Gastroesophageal sphincter (tissue), 4 donors: Measurements from ENCODE around the gene ARHGEF4. TPM values are rescaled to one million over a fixed set of nuclear protein-coding genes. Genes with fewer than 3 reads are reported as not detected.

Experiments used
- ATAC-seq: fragments of 150-250 bp; one replicate; pipeline ENCODE4 v1.9.1; 2016; ENCODE audit warnings: mild to moderate bottlenecking, moderate library complexity
- H3K27ac ChIP-seq, 4 donors: fragments of 200-600 bp; sonication (generic) in 3 of 4; 1 replicate in 3 of 4; 2 replicates in 1 of 4; pipeline ENCODE4 v1.5.1; 2016 to 2019
- H3K27me3 ChIP-seq: fragments of 200-600 bp; sonication (generic); one replicate; pipeline ENCODE4 v1.5.1; 2019
- H3K36me3 ChIP-seq, 2 donors: fragments of 200-600 bp; sonication (generic); one replicate each; pipeline ENCODE4 v1.5.1; 2019; ENCODE audit warnings: control low read depth in 1 of 2
- H3K4me1 ChIP-seq, 3 donors: fragments of 200-600 bp; sonication (generic); 1 replicate in 2 of 3; 2 replicates in 1 of 3; pipeline ENCODE4 v1.5.1; 2016 to 2019; ENCODE audit warnings: control low read depth in 2 of 3
- H3K4me3 ChIP-seq, 2 donors: fragments of 200-600 bp; sonication (generic); one replicate each; pipeline ENCODE4 v1.5.1; 2019; ENCODE audit warnings: mild to moderate bottlenecking in 1 of 2, moderate library complexity in 1 of 2
- H3K9me3 ChIP-seq, 3 donors: fragments of 200-600 bp; sonication (generic); one replicate each; pipeline ENCODE4 v1.5.1; 2017 to 2019; ENCODE audit warnings: control low read depth in 2 of 3
- EP300 ChIP-seq: sonication (generic); formaldehyde crosslinking; IDR thresholded peaks from one replicate; pipeline ENCODE4 v1.6.1; 2017; ENCODE audit warnings: antibody characterized with exemption, mild to moderate bottlenecking
- POLR2A ChIP-seq, 2 donors: fragments of 450-650 bp; IDR thresholded peaks; one replicate each; pipeline ENCODE4 v1.6.1; 2017; ENCODE audit warnings: antibody characterized with exemption in 2 of 2, mild to moderate bottlenecking in 2 of 2, moderate library complexity in 1 of 2
- POLR2AphosphoS5 ChIP-seq: sonication (generic); formaldehyde crosslinking; IDR thresholded peaks from one replicate; pipeline ENCODE4 v1.6.1; 2017; ENCODE audit warnings: antibody characterized with exemption
- WGBS, 2 donors: methylation state at CpG; one replicate each; pipeline ENCODE4 v1.1.5; 2018; ENCODE audit warnings: low coverage in 1 of 2; 5-methylcytosine and 5-hydroxymethylcytosine counted together
- total RNA-seq, 4 donors: library from RNA; depleted of rRNA; stranded (reverse); fragments of >200 nt; gene quantifications; one replicate each; pipeline ENCODE4 v1.1.0, GENCODE V29; 2016
- TF ChIP-seq, protein P1 (sequence below), 4 experiments: fragments of 200-600 bp in 2 of 4; fragments of 450-650 bp in 2 of 4; sonication (generic) in 1 of 4; IDR thresholded peaks; one replicate each; pipeline ENCODE4 v1.5.1; 2017 to 2019; ENCODE audit warnings: antibody characterized with exemption in 4 of 4, mild to moderate bottlenecking in 2 of 4, moderate library complexity in 2 of 4

ARHGEF4 gene
- total RNA-seq, 4 donors from 2014 or later, result 15.9 to 59.5 (median 21.8) TPM

DNA sequence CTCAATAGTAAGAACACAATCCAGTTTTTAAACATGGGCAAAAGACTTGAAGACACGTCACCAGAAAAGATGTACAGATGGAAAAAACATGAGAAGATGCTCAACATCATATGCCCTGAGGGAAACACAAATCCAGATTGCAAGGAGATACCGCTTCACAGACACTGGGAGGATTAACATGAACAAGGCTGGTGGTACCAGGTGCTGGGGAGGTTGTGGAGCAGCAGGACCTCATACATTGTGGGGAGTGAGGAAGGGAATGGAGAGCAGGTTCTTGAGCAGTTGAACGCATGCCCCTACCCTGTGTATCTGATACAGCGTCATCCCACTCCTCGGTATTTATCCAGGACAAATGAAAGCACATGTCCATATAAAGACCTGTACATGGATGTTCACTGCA is 72.1 kb downstream of the ARHGEF4 start:
- Histone ChIP-seq H3K36me3 (no peaks in the 10 kb centered on the region), H3K4me3 (no peak overlapping the region), H3K27ac (no peak overlapping the region), H3K27me3 (no peaks in the 10 kb centered on the region), H3K4me1 (no peaks in the 10 kb centered on the region), H3K9me3 (peaks cover 0 to 10% (median 0%) of the 10 kb centered on the region in 3 donors)
- 79 to 88% methylated on average over 2 to 5 of the region's 5 CpGs for WGBS, 2 donors
- no peak for ATAC-seq
- no peak for TF ChIP-seq POLR2A (IDR thresholded peaks at IDR 0.05)
- no peak for TF ChIP-seq POLR2AphosphoS5
- TF ChIP-seq, protein P1, sequence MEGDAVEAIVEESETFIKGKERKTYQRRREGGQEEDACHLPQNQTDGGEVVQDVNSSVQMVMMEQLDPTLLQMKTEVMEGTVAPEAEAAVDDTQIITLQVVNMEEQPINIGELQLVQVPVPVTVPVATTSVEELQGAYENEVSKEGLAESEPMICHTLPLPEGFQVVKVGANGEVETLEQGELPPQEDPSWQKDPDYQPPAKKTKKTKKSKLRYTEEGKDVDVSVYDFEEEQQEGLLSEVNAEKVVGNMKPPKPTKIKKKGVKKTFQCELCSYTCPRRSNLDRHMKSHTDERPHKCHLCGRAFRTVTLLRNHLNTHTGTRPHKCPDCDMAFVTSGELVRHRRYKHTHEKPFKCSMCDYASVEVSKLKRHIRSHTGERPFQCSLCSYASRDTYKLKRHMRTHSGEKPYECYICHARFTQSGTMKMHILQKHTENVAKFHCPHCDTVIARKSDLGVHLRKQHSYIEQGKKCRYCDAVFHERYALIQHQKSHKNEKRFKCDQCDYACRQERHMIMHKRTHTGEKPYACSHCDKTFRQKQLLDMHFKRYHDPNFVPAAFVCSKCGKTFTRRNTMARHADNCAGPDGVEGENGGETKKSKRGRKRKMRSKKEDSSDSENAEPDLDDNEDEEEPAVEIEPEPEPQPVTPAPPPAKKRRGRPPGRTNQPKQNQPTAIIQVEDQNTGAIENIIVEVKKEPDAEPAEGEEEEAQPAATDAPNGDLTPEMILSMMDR (IDR thresholded peaks at IDR 0.05), result no peak
- TF ChIP-seq EP300, result no peak

DNA sequence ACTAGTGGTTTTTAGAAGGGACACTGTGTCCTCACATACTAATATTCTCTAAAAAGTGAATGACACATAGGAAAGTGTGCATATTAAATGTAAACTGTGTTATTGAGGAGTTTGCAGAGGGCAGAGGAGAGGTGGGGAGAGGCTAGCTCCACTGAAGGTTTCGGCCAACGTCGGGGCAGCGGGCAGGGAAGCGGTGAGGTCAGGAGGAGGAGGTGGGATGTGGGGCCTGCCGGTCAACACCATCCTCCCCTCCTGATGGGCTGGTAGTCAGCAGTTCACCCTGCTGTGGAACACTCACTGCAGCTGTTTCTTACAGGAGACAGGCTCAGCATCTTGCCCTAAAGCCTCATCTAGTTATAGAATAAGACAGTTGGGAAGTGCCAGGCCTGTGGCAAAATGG is 74.2 kb downstream of the ARHGEF4 start:
- Histone ChIP-seq H3K36me3 (no peaks in the 10 kb centered on the region), H3K4me1 (no peaks in the 10 kb centered on the region), H3K27me3 (peaks cover 19% of the 10 kb centered on the region), H3K9me3 (peaks cover 0 to 8% (median 0%) of the 10 kb centered on the region in 3 donors), H3K27ac (no peak overlapping the region), H3K4me3 (no peak overlapping the region)
- no peak for ATAC-seq
- 52 to 64% methylated on average over 4 to 6 of the region's 6 CpGs for WGBS, 2 donors
- TF ChIP-seq EP300 (no peak), POLR2A (IDR thresholded peaks at IDR 0.05) (no peak), POLR2AphosphoS5 (no peak)
- TF ChIP-seq, protein P1 (IDR thresholded peaks at IDR 0.05), result no peak

DNA sequence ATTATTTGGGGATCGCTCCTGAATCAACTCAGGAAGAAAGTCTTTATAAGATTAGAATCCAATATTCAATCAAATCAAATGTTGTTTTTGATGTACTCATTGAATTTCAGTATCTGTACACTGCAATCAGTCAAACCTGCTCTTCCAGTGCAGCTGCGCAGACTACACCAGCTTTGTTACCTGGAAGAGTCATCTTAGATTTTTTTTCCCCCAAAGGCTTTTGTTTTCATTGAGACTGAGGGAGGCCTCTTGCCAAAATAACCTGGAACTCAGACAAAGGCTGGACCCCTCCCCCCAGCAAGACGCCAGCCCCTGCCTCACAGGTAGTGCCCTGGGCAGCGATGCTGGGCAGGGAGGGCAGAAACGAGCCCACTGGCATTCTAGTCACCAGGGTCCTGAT is 74.8 kb downstream of the ARHGEF4 start:
- peaks cover 0 to 3% (median 0%) of the 10 kb centered on the region in 3 donors for H3K9me3 ChIP-seq
- TF ChIP-seq POLR2AphosphoS5 (no peak), EP300 (no peak), POLR2A (IDR thresholded peaks at IDR 0.05) (no peak)
- TF ChIP-seq, protein P1 (IDR thresholded peaks at IDR 0.05), result no peak
- H3K36me3 ChIP-seq, result no peaks in the 10 kb centered on the region
- no peak overlapping the region for H3K4me3 ChIP-seq
- no peak for ATAC-seq
- peaks cover 24% of the 10 kb centered on the region for H3K27me3 ChIP-seq
- WGBS, 2 donors, result 87 to 100% methylated on average over 2 to 3 of the region's 5 CpGs
- H3K27ac ChIP-seq, result no peak overlapping the region
- no peaks in the 10 kb centered on the region for H3K4me1 ChIP-seq

DNA sequence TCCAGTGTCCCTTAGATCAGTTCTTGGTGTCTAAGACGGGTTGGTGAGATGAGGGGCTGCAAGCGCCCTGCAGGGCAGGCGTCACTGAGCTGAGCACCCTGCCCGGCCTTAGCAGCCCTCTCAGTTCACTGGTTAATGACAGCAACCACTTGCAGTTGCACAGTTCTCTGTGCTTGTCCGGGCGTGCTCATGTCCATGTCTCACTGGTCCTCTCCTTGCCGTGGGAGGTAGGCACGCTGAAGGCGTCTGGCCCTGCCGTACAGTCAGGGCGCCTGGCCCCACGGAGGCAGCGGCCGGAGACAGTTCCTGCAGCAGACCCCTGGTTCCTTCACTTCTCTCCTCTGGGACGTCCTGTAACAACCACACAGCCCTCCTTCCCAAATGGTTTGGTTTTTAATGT is 75.3 kb downstream of the ARHGEF4 start:
- H3K9me3 ChIP-seq, result no peaks in the 10 kb centered on the region
- H3K4me1 ChIP-seq, result no peaks in the 10 kb centered on the region
- H3K36me3 ChIP-seq, result no peaks in the 10 kb centered on the region
- peaks cover 29% of the 10 kb centered on the region for H3K27me3 ChIP-seq
- TF ChIP-seq EP300 (no peak), POLR2A (IDR thresholded peaks at IDR 0.05) (no peak), POLR2AphosphoS5 (no peak)
- TF ChIP-seq, protein P1 (IDR thresholded peaks at IDR 0.05), result no peak
- ATAC-seq, result no peak
- H3K27ac ChIP-seq, result no peak overlapping the region
- no peak overlapping the region for H3K4me3 ChIP-seq
- WGBS, 2 donors, result 73 to 83% methylated on average over 3 to 9 of the region's 15 CpGs

DNA sequence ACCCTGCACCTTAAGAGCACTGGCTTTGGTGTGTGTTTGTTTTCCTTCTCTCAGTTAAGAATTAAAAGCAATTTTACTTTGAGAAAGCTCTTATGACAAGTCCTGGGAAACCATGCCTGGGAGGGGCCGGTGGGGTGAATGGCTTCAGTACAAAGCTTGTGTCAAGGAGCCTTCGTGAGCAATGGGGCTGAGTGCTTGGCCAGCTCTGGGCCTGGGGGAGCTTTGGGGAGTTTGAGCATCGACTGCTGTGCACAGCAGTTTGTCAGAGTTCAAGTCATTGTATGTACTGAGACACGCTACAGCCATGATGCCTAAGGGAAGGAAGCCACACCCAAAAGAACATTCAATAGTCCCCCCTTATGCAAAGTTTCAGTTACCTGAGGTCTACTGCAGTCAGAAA is 75.8 kb downstream of the ARHGEF4 start:
- no peaks in the 10 kb centered on the region for H3K36me3 ChIP-seq
- peaks cover 33% of the 10 kb centered on the region for H3K27me3 ChIP-seq
- no peak for ATAC-seq
- H3K27ac ChIP-seq, result no peak overlapping the region
- TF ChIP-seq, protein P1 (IDR thresholded peaks at IDR 0.05), result no peak
- TF ChIP-seq POLR2A (IDR thresholded peaks at IDR 0.05) (no peak), EP300 (no peak), POLR2AphosphoS5 (no peak)
- H3K9me3 ChIP-seq, result no peaks in the 10 kb centered on the region
- no peaks in the 10 kb centered on the region for H3K4me1 ChIP-seq
- 47% methylated on average over 2 of the region's 4 CpGs; no CpG with 5 or more reads in 1 of the 2 donors for WGBS, 2 donors
- H3K4me3 ChIP-seq, result no peak overlapping the region
